Esophagus muscularis mucosa (tissue), 4 donors: ENCODE measurements around the gene ITGB6. TPM values are rescaled to one million over a fixed set of nuclear protein-coding genes. Genes with fewer than 3 reads are reported as not detected.

Experiments used
- DNase-seq: peaks from one replicate; pipeline ENCODE4 v3.0.0-alpha.2; 2017; ENCODE audit errors: extremely low spot score
- H3K27ac ChIP-seq, 4 donors: fragments of 200-600 bp; sonication (generic); replicated peaks in 1 of 4; 1 replicate in 3 of 4; 2 replicates in 1 of 4; pipeline ENCODE4 v1.5.1; 2016 to 2019; ENCODE audit warnings: mild to moderate bottlenecking in 1 of 4
- H3K27me3 ChIP-seq, 4 donors: fragments of 200-600 bp; sonication (generic); one replicate each; pipeline versions ENCODE4 v1.5.1 to v1.6.0; 2016 to 2019
- H3K36me3 ChIP-seq, 4 donors: fragments of 200-600 bp; sonication (generic); one replicate each; pipeline ENCODE4 v1.5.1; 2016 to 2019
- H3K4me1 ChIP-seq, 4 donors: fragments of 200-600 bp; sonication (generic); one replicate each; pipeline ENCODE4 v1.5.1; 2016 to 2019
- H3K4me3 ChIP-seq, 4 donors: fragments of 200-600 bp; sonication (generic); 1 replicate in 2 of 4; 2 replicates in 2 of 4; pipeline ENCODE4 v1.5.1; 2016 to 2019; ENCODE audit warnings: mild to moderate bottlenecking in 4 of 4, moderate library complexity in 1 of 4
- H3K9me3 ChIP-seq, 4 donors: fragments of 200-600 bp; sonication (generic); 1 replicate in 3 of 4; 2 replicates in 1 of 4; pipeline ENCODE4 v1.5.1; 2016 to 2019
- EP300 ChIP-seq: sonication (generic); formaldehyde crosslinking; IDR thresholded peaks from one replicate; pipeline ENCODE4 v1.6.1; 2017; ENCODE audit warnings: antibody characterized with exemption
- POLR2A ChIP-seq: fragments of 450-650 bp; IDR thresholded peaks from one replicate; pipeline ENCODE4 v1.6.1; 2017; ENCODE audit warnings: antibody characterized with exemption, moderate library complexity, mild to moderate bottlenecking, low read depth
- POLR2AphosphoS5 ChIP-seq, 2 donors: sonication (generic); formaldehyde crosslinking; IDR thresholded peaks; one replicate each; pipeline ENCODE4 v1.6.1; 2017; ENCODE audit warnings: antibody characterized with exemption in 2 of 2
- WGBS: methylation state at CpG from one replicate; pipeline ENCODE4 v1.1.5; 2018; 5-methylcytosine and 5-hydroxymethylcytosine counted together
- intact Hi-C: fragments of 100-400 bp; cut with DNase I; formaldehyde crosslinking; loops from one replicate; pipeline ENCODE4 v1.15.1; 2023
- total RNA-seq, 4 donors: library from RNA; depleted of rRNA; stranded (reverse); fragments of >200 nt; gene quantifications; one replicate each; pipeline versions ENCODE4 v1.1.0 to v1.2.1, GENCODE V29; 2016
- TF ChIP-seq, protein P1 (sequence below), 3 experiments: fragments of 200-600 bp in 2 of 3; fragments of 450-650 bp in 1 of 3; sonication (generic) in 2 of 3; IDR thresholded peaks; one replicate each; pipeline ENCODE4 v1.5.1; 2017 to 2019; ENCODE audit warnings: antibody characterized with exemption in 3 of 3, mild to moderate bottlenecking in 2 of 3, moderate library complexity in 1 of 3

ITGB6 gene
- total RNA-seq, 4 donors from 2014 or later = 0.17 to 3.4 TPM; not detected in 2

DNA sequence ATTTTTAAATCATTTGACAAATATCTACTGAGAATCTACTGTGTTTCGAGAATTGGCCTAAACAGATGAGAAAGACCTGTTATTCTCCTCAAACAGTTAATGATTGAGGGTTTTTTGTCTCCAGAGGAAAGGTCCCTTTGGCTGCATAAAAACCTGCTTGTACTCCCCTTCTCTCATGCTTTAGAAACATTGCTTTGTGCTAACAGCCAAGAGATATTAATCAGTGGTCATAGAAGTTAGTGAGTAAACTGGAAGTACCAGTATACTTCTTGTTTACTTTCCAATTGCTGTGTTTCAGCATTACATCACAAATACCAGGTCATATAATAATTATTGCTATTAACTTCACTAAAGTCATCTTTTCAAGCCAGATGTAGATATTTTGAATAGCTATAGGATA, 34.1 kb downstream of the ITGB6 start:
- Histone ChIP-seq H3K36me3 (no peaks in the 10 kb centered on the region), H3K4me3 (no peak overlapping the region), H3K9me3 (no peaks in the 10 kb centered on the region), H3K27me3 (no peaks in the 10 kb centered on the region), H3K27ac (no peak overlapping the region), H3K4me1 (no peaks in the 10 kb centered on the region)
- intact Hi-C loops = no loop called here
- DNase-seq = no peak
- TF ChIP-seq POLR2A (no peak), POLR2AphosphoS5 (IDR thresholded peaks at IDR 0.05) (no peak), EP300 (no peak)
- TF ChIP-seq, protein P1, sequence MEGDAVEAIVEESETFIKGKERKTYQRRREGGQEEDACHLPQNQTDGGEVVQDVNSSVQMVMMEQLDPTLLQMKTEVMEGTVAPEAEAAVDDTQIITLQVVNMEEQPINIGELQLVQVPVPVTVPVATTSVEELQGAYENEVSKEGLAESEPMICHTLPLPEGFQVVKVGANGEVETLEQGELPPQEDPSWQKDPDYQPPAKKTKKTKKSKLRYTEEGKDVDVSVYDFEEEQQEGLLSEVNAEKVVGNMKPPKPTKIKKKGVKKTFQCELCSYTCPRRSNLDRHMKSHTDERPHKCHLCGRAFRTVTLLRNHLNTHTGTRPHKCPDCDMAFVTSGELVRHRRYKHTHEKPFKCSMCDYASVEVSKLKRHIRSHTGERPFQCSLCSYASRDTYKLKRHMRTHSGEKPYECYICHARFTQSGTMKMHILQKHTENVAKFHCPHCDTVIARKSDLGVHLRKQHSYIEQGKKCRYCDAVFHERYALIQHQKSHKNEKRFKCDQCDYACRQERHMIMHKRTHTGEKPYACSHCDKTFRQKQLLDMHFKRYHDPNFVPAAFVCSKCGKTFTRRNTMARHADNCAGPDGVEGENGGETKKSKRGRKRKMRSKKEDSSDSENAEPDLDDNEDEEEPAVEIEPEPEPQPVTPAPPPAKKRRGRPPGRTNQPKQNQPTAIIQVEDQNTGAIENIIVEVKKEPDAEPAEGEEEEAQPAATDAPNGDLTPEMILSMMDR (IDR thresholded peaks at IDR 0.05) = no peak
- WGBS = 93% methylated on average over 1 of the region's 1 CpG

DNA sequence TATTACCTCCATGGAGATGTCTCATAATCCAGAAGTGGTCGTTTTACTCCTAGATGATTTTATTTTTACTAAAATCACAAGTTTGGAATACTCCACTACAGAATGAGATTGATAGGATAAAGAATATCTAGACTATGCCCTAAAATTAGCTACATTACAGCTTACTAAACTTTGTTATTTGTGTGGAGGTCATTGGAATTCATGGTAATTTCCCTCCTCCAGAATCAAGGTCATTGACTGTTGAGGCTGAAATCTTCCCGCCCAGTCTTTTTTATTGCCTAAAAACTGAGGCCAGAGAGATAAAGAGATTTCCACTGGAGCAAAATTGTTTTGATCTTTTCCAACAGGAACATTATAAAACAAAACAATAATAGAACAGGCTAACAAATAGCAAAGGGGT, 35.0 kb downstream of the ITGB6 start:
- Histone ChIP-seq H3K4me1 (no peaks in the 10 kb centered on the region), H3K27ac (no peak overlapping the region), H3K4me3 (no peak overlapping the region), H3K36me3 (no peaks in the 10 kb centered on the region), H3K9me3 (no peaks in the 10 kb centered on the region), H3K27me3 (no peaks in the 10 kb centered on the region)
- 53% methylated on average over 2 of the region's 2 CpGs for WGBS
- no peak for DNase-seq
- intact Hi-C loops = no loop called here
- TF ChIP-seq POLR2A (no peak), EP300 (no peak), POLR2AphosphoS5 (IDR thresholded peaks at IDR 0.05) (no peak)
- TF ChIP-seq, protein P1 (IDR thresholded peaks at IDR 0.05) = no peak

DNA sequence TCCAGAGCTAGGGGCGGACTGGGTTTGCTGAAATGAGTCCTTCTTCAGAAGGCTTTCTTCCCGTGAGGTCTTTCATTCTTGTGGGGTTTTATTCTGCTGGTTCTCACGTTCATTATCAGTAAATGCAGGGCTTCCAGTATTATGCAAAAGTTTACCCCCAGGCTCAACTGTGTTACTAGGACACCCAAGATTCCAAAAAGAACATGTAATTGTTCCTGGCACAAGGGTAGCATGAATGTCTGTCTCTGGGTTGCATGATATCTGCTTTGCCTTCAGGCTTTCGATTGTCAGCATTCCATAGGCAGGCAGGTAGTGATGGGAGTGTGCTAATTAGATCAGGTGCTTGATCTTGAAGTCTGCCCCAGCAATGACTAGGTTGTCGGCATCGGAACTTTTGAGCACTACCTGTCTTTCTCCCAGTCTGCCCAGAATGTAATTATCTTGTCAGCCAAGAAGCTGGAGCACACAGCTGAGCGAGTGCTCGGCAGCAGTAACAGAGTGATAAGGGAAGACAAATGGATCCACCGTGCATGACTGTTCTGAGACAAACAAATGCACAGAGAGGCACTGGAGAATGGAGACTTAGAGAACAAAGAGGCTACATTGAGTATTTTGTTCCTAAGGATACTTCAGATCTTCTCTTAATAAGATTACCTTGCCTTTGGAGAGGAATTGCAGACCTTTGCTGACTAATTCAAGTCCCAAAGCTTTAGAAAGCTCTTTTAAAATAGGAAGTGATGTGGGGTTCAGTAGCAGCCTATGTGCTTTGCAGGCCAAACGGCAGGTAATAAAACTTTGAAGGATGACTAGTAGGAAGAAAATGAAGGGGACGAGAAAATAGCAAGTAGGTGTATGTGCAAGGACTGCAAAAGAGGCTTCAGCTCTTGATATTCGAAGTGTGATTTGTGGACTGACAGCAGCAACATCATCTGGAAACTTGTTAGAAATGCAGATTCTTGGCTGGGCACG, 41.9 kb downstream of the ITGB6 start:
- Histone ChIP-seq H3K4me1 (peaks cover 0 to 4% (median 0%) of the 10 kb centered on the region in 4 donors), H3K27ac (no peak overlapping the region), H3K36me3 (no peaks in the 10 kb centered on the region), H3K27me3 (no peaks in the 10 kb centered on the region), H3K4me3 (no peak overlapping the region), H3K9me3 (no peaks in the 10 kb centered on the region)
- 69% methylated on average over 13 of the region's 13 CpGs for WGBS
- DNase-seq = no peak
- intact Hi-C loops = no loop called here
- TF ChIP-seq POLR2A (no peak), EP300 (no peak), POLR2AphosphoS5 (IDR thresholded peaks at IDR 0.05) (no peak)
- TF ChIP-seq, protein P1 (IDR thresholded peaks at IDR 0.05) = no peak

DNA sequence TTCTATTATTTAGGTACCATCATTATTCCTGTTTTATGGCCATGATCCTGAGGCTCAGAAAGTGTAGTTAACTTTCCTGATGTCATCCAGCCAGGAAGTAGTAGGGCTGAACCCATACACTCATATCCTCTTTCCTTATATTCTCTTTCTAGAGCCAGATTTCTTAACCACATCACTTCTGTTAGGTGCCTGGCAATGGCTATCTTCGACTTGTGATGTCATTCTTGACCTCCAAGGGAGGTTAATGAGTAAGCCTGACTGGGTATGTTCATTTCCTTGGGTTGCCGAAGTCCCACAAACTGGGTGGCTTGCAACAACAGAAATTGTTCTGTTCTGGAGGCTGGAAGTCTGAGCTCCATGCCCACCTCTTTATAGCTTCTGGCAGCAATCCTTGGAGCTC, 43.4 kb downstream of the ITGB6 start:
- no peaks in the 10 kb centered on the region for H3K27me3 ChIP-seq
- H3K4me3 ChIP-seq = no peak overlapping the region
- H3K36me3 ChIP-seq = no peaks in the 10 kb centered on the region
- H3K9me3 ChIP-seq = no peaks in the 10 kb centered on the region
- no peak overlapping the region for H3K27ac ChIP-seq
- intact Hi-C loops = no loop called here
- DNase-seq = no peak
- no peak for TF ChIP-seq POLR2AphosphoS5 (IDR thresholded peaks at IDR 0.05)
- TF ChIP-seq EP300 = no peak
- TF ChIP-seq POLR2A = no peak
- TF ChIP-seq, protein P1 (IDR thresholded peaks at IDR 0.05) = no peak
- WGBS = 92% methylated on average over 2 of the region's 2 CpGs
- H3K4me1 ChIP-seq = peaks cover 0 to 4% (median 0%) of the 10 kb centered on the region in 4 donors
